HG03280 (cell line): ENCODE data around the gene SUCLG2.

Experiments
- ATAC-seq: cut with Tn5 transposase; IDR thresholded peaks from one replicate; pipeline ENCODE4 v1.9.1; 2021; ENCODE audit warnings: mild to moderate bottlenecking, moderate library complexity; ENCODE audit not compliant: unreplicated experiment

The SUCLG2 gene

DNA sequence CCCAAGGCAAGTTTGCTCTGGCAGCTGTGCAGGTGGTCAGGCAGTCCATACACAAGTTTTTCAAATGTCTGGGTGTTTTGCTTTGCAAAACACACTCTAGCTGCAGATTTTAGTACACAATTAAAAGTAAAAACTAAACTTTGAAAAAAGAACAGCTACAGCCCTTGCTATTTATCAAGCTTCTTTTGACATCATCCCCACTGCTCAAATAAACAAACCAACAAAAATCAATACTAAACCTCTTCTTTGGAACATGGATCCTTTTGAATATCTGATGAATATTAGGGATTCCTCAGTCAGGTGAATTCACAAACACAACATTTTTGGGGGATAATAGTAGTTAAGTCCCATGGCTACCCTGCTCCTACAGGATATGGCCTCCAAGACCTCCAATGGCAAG, 249.2 kb downstream of the SUCLG2 start:
- ATAC-seq = no peak

DNA sequence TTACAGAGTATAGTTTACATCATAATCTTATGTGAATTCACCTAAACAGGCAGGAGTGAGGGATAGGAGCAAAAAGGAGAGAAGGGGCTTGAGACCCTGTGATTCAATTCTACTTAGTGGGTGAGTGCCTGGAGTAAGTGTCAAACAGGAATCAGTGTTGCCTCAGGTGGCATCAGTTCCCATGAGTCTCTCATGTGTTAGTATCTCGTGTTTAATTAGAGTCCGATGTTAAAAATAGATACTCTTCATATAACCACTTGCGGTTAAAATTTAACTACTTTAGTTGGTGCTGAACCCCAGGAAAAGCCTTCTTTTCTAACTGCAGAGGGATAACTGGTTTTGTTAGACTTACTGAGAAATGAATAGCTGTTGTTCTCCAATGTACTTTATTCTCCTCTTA, 251.5 kb downstream of the SUCLG2 start:
- no peak for ATAC-seq

DNA sequence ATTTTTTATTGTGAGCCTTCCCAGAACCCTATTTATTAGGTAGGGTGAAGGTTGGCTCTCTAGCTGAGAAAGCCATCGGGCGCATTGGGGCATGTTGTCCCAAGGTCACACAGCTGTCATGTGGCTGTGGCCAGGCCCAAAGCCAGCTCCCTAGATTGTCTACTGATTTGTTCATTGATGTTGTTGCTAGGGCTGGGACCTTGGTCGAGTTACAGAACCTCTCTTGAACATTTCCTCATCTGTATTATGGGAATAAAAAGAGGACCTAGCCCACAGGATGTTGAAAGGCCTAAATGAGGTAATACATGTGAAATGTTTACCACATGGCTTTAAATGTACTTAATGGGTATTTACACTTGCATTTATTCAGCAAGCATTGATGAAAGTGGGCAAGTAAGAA, 252.5 kb downstream of the SUCLG2 start:
- no peak for ATAC-seq

DNA sequence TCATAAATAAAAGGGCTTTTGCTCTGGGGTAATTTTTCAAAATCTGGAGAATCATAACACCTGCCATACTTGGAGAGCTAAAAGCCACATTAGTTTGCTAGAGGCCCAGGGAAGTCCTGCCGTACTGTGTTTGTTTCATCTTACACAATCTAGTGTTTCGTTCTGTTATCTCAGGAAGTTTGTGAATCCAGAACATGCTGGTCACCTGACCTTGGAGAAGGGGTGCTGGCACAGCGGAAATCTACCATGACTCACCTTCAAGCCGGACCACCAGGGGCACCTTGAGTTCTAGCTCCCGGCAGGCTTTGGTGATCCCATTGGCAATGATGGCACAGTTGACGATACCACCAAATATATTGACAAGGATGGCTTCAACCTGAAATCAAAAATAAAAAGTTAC, 253.9 kb downstream of the SUCLG2 start:
- no peak for ATAC-seq

DNA sequence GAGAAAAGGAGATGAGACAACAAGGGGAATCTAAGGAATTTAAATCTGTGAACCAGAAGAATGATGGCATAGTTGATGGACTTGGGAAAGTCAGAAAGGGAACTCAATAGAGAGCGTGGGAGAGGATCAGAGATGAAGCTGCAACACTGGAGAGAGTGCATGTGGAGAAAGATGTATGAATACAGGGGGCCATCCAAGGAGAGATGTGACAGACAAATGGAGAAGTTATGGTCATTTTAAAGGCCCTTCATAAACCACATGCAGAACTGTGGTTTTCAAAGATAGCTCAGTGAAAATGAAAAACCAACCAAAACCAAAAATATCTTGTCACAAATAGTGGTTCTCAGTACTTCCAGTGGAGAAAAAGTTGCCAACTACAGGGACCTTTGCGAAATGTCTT, 265.2 kb downstream of the SUCLG2 start:
- peak; percentile 89 for ATAC-seq

DNA sequence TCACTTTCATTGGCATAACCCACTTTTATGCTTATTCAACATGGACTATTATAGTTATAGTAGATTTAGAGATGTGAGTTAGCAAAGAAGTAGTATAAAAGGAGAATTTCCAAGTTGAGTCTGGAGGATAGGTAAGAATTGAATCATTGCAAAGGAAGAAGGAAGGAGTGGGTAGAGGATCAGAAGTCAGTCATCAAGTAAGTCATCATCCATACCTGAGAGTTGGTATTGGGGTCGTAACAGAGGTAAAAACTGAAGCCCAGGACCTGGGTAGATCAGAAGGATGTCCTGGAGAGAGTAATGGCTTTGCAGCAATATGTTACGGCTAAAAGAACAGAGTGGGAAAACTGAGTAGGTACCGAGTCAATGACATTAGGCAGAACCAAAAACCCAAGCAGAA, 265.7 kb downstream of the SUCLG2 start:
- ATAC-seq = no peak

DNA sequence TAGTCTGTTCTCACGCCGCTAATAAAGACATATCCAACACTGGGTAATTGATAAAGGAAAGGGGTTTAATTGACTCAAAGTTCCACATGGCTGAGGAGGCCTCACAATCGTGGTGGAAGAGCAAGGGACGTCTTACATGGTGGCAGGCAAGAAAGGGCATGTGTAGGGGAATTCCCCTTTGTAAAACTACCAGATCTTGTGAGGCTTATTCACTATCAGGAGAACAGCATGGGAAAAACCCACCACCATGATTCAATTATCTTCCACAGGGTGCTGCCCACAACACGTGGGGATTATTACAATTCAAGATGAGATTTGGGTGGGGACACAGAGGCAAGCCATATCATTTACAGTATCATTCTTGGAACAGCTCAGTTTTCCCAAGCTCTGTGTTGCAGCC, 268.0 kb downstream of the SUCLG2 start:
- ATAC-seq = no peak

DNA sequence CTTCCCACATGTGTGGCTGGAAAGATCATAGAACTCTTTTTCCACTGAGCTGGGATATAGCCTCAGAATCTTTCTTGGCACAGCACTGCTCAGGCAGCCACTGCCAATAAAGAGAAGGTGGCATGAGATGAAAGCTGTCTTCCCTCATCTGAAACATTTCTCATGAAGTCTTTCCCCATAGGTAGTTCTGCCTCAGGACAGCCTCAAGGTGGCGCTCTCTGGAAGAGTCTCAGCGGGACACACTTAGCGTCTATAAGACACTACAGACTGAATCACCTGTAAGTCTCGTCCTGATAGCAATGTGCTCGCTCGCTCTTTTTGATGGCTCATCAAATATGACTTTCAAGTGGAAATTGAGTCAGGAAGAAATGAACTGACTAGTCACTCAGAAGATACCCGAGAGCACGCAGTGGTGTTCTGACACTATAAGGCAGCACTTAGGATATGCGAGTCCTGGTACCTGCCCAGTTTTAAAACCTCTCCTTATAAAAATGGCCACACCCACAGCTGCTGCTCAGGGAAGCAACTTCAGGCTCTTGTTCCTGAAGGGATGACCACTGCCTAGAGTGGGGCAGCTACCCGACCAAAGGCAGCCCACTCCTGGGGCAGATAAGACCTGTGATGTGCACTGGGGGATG, 269.5 kb downstream of the SUCLG2 start:
- no peak for ATAC-seq

DNA sequence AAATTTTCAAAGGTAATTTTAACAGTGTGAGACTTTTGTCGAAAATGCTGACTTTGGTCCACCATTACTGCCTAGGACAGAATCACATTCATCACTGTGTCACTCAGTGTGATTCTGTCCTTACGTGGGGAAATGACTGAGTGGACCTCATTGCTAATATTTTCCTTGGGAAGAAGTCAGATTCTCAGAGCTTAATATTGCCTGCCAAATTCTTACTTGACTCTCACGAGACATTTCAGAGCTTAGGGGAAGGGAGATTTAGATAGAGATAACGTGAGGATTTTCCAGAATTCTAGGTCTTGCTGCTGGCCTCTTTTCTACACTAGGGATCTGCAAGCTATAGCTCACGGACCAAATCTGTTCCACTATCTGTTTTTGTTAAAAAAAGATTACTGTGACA, 270.4 kb downstream of the SUCLG2 start:
- ATAC-seq = no peak

DNA sequence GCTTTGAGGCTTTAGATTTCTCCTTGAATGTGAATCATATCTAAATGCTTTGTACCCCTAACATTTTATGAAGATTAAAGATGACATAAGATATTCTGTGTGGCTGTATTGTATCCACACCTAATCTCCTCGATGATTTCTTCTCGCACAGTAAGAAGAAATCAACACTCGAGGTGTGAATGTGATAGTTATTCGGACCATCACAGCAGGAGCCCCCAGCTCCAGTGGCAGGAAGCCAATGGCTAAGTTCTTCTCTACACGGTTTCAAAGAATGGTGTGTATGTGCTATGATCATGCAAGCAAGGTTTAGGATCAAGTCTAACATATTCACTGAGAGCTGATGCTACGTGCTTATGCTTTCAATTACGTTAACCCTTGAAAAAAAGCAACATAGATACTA, 271.0 kb downstream of the SUCLG2 start:
- ATAC-seq = no peak

DNA sequence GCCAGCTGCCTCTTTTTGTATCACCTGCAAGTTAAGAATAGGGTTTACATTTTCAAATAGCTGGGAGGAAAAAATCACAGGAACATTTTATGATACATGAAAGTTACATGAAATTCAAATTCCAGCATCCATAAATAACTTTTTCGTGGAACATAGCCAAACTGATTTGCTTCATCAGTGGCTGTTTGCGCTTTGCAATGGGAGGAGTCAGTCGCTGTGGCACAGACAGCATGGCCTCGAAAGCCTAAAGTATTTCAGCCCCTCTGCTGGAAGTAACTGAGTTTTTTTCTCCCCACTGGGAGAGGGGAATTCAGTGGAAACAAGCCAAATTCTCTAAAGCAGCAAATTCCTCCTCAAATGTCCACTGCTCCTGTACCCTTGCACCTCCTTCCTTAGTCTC, 271.9 kb downstream of the SUCLG2 start:
- ATAC-seq = no peak

DNA sequence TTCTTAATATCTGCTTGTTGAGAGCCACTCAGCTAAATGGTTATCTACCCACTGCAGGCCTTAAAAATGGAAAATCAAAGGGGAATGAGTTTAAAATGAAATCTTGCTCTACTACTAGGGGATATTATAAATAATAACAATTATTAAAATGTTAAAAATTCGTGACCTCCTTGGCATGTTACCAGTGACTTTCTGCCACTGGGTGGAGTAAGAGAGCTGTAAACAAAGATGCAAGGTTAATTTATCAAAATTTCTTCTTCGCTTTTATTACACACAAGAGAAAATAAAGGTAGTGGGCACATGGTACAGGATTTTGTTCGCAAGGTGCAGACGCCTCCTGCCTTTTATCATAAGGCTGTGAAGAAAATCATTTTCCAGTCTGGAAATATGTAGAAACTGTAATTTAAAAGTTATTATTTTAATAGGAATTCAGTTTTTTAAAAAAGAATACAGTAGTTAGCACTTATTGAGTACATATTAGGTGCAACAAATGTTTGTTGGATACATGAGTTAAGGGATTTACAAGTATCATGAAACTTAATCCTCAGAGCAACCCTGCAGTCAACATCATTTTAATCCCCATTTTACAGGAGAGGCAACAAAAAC, 272.6 kb downstream of the SUCLG2 start:
- ATAC-seq = no peak

DNA sequence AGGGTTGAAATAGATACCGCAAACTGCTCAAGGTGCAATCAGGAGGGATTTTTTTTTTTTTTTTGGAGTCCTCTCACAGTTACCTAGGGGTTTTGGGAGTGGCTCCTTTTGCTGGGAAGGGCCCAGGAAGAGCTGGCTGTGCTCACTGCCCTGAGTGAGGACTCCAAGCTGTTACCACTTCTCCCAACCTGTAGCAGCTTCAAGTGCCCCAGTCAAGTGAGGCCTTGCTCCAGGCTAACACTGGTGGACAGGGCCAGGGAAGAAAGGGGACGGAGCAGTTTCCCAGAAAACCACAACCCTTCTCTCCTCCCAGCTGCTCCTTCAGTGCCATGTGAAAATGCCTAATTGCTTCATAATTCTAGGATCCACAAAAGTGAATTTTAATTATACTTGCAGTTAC, 274.3 kb downstream of the SUCLG2 start:
- no peak for ATAC-seq

DNA sequence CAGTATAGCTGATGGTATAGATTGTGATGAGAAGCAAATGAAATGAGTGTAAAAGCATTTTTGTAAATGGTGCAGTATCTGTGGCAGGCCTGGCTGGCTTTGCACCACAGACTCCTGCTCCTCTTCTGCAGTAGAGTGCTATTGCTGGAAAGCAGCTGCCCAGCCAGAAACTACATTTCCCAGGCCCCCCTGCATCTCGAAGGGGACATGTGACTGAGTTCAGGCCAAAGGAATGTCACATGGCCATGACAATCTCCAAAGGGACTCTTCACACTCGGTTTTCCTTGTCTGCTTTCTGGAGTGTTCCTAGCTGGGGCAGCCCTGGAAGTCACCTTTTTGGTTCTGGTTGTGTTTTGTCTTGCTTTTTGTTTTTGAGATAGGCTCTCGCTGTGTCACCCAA, 277.1 kb downstream of the SUCLG2 start:
- ATAC-seq = no peak

DNA sequence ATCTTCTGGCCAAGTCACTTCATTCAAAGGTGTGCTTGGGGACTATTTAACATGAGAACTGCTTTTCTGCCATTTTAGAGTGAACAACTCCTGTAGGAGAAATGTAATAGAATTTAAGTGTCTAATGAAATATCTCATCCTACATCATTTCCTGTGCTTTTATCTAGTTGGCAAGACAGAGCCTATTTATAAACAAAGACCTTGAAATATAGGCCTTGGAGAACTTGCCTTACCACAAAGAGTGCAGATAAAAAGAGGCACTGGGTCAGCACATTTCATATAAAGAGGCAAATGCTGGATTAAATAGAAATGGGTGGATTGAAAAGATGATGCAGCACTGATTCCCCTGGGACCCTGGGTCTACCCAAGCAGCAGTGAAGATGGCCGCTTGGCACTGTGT, 278.0 kb downstream of the SUCLG2 start:
- ATAC-seq = no peak

DNA sequence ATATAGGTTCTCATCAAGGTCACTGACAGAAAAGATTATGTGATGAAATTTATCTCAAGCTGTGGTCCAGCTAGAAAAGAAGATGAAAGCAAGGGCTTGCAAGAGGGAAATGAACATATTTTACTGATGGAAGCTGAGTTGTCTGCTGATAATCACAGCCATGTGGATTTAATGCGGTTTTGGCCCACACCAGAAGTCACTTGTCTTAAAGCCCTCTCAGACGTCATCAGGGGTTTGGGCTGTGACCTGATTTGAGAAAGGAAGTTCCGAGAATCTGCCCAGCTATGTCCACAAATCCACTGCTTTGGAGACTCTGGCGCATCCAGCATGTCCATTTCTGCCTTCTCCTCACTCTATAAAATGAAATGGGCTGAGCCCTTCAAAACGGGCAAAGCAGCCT, 278.4 kb downstream of the SUCLG2 start:
- ATAC-seq = no peak

DNA sequence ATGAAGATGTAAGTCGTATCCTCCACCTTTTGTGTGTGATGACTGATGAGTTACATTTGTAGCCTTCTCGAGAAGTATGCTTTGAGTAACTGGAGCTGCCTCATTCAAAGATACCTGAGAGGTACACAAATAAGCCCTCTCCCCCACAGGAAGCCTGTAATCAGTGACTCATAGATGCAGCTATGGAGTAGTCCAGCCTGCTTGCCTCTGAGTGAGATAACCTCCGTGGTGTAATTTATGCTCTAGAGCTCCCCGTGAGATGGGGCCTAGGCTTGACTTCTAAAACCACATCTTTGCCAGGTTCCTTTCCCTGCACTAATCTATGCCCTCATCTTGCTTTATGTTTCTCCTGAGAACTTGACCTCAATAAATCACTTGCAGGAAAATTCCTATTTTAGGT, 291.7 kb downstream of the SUCLG2 start:
- ATAC-seq = no peak

DNA sequence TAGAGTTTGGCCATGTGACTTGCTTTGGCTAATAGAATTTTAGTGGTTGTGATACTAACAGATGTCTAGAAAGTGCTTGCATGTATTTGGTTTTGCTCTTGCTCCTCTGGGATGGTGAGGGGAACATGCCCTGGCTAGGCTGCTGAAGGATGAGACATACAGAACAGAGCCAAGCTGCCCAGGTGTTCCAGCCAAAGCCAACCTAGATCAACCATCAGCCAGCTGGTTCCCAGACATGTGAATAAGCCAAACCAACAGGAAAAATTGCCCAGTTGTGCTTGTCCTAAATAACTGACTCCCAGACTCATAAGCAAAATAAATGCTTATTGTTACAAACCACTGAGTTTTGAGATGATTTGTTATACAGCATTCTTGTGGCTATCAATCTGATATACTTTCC, 292.6 kb downstream of the SUCLG2 start:
- ATAC-seq = no peak

DNA sequence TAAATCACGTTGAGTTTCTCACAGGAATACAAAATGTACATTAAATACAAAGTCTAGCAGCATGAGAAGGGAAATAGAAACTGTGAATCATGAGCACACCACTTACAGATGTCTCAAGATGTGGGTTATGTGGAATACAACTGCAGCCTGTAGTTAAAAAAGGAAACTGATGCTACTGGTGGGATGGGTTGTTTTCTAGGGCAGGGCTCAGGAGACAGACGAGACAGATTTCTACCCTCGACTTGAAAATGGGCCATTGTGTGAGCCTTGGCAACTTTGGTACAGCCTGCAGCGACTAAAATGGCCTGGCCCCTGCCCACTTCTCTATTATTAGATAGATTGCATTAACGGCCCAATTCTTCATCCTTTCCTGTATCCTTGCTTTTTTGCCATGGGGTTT, 293.1 kb downstream of the SUCLG2 start:
- ATAC-seq = no peak

DNA sequence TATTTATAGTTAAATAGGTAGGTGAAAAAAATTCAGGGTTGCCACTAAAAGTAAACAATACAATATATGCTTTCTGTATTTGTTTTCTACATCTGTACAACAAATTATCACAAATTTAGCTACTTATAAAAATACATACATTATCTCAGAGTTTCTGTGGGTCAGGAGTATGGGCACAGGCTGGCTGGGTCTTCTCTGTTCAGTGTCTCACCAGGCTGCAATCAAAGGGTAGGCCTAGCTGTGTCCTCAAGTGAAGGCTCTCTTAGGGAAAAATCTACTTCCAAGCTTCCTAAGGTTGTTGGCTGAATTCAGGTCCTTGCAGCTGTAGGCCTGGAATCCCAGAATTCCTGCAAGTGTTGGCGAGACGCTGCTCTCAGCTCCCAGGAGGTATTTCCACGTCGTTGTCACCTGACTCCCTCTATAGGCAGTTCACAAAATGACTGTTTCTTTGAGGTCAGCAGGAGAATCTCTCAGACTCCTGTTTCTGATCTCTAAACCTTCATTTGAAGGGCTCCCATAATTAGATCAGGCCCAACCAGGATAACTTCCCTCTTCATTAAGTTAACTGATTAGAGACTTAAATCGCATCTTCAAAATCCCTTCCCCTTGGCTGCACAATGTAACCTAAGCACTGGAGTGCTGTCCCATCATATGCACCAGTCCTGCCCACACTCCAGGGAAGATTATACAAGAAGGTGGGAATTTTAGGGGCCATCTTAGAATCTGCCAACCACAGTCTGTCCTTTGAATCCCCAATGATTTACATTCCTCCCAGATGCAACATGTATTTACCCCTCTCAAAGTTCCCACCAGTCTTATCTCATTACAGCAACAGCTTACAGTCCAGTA, 296.6 kb downstream of the SUCLG2 start:
- ATAC-seq = no peak

DNA sequence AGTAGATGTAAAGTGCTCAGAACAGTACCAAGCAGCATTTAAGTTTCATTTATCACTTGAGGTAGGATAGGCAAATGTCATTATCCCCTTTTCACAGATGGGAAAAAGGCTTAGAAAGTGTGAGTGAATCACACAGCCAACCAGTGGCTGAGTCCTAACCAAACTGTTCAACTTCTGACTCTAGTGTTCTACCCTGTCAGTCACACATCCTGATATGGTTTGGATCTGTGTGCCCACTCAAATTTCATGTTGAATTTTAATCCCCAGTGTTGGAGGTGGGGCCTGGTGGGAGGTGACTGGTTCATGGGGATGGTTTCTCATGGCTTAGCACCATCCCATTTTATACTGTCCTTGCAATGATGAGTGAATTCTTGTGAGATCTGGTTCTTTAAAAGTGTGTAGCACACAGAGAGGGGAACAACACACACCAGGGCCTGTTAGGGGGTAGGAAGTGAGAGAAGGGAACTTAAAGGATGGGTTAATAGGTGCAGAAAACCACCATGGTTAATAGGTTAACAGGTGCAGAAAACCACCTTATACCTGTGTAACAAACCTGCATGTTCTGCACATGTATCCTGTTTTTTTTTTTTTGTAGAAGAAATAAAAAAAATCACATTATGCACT, 304.7 kb downstream of the SUCLG2 start:
- ATAC-seq = peak; percentile 71

DNA sequence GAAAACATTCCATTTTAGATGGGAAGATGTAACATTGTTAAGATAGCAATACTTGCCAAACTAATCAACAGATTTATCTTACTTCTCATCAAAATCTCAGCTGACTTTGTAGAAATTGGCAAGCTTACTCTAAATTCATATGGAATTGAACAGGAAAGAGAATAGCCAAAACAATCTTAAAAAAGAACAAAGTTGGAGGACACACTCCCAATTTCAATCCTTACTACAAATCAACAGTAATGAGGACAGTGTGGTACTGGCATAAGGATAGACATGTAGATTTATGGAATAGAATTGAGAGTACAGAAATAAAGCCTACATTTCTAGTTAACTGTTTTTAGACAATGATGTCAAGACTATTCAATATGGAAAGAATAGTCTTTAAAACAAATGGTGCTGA, 308.3 kb downstream of the SUCLG2 start:
- no peak for ATAC-seq
